GM21576 (cell line): Measurements from ENCODE around the gene STOML2.
"Not testable (repeated sequence)": the region's sequence is repeated elsewhere in the genome, so short reads cannot be mapped to it uniquely, and the experiment has no call there.

ENCODE experiments used
- ATAC-seq: cut with Tn5 transposase; IDR thresholded peaks from one replicate; pipeline ENCODE4 v1.9.1; 2021; ENCODE audit warnings: mild to moderate bottlenecking, moderate library complexity; ENCODE audit not compliant: unreplicated experiment

STOML2 gene

DNA sequence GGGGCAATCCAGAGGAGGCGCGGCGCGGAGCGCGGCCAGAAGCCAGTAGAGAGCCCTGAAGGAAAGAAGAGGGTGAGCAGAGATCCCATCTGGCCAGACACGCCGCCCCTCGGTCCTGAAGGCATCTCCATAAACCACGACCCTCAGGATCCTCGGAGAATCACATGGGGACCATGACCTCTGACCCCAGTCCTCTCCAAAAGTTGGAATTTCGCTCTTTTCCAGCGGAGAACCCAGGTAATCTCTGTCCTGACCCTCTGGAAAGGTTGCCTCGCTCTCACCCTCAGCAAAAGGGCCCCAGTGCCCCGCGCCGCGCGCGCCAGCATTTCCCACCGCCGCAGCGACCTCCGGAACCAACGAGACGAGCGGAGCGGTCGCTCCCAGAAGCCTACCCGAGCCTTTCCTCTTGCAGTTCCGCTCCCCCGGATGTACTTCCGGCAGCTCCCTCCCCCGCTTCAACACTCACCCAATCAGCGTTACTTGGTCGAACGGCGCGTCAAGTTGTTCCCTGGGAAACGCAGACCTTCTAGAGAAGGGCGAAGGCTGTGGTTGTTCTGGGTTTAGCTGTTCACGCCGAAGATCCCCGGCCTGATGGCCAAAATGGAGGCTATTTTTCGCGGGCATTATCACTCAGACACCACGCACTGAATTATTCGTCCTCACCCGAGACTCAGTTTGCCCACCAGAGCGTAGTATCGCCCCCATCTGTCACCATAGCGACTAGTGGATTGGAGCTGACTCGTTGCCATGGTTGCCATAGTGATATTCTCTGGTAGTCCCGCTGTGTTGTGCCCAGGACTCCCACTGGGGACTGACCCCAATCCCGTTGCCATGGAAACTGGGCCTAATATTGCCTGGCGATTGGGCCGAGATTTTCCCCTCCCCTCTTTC, at the start of gene STOML2:
Gene STOML2, minus strand, starts transcription at position 363 of the 891 bp plus-strand sequence. Its CDS starts 37 bp downstream, at position 326.
- ATAC-seq, result peak; percentile 92

DNA sequence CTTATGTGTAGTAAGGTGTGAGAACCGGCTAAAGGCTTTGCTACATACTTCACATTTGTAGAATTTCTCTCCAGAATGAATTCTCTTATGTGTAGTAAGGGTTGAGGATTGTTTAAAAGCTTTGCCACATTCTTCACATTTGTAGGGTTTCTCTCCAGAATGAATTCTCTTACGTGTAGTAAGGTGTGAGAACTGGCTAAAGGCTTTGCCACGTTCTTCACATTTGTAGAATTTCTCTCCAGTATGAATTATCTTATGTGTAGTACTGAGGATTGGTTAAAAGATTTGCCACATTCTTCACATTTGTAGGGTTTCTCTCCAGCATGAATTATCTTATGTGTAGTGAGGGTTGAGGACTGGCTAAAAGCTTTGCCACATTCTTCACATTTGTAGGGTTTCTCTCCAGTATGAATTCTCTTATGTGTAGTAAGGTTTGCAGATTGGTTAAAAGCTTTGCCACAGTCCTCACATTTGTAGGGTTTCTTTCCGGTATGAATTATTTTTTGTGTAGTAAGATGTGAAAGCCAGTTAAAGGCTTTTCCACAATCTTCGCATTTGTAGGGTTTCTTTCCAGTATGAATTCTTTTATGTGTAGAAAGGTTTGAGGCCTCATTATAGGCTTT, 45.1 kb upstream of the STOML2 start:
- not testable (repeated sequence) for ATAC-seq

DNA sequence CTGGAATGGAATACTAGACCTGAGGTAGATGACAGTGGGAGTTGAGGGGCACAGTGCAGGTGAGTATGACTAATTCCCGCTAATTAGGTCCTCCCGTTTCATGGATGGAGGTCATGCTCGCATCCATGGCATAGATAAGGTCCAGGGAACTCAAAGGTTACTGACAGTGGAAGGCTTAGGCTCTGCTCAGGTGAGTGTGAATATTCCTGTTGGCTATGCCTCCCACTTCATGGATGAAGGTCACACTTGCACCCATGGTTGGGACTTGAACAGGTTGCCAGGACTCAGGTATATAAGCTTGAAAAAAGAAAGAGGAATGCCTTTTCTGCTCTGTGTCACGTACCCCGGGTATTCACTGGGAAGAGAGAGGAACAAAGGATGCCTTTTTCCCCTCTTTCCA, 39.1 kb upstream of the STOML2 start:
- ATAC-seq, result no peak

GRCh38 chr9:35140093-35140492, 37.2 kb upstream of the STOML2 start:
- ATAC-seq, result no peak

DNA sequence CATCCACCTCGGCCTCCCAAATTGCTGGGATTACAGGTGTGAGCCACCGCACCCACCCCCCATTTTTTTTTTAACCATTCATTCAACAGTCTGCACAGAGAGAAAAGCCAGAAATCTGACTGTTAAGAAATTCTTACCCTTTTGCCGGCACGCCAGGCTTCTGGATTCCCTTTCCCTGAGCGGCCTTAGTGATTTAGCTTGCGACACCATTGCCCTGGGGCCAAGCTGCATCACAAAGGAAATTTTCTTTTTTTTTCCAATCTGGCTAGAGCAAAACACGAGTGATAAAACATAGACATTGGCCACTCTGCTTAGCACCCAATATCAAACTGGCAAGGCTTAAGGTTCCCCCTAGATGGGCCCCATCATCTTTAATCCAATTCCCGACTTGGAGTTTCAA, 33.9 kb upstream of the STOML2 start:
- no peak for ATAC-seq

GRCh38 chr9:35135988-35136387, 33.1 kb upstream of the STOML2 start:
- ATAC-seq, result no peak

DNA sequence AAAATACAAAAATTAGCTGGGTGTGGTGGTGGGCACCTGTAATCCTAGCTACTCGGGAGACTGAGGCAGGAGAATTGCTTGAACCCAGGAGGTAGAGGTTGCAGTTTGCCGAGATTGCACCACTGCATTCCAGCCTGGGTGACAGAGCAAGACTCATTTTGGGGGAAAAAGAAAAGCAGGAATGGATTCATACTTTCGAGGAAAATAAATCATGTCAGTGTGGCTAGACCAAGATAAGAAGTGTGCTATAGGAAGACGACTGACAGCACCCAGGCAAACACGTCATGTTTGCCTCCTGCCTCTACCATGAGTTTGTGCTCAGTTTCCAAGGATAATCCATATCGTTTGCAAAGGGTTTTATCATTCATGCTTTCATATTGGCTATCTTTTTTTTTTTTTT, 32.0 kb upstream of the STOML2 start:
- no peak for ATAC-seq

- peak; percentile 44 for ATAC-seq
Observed at GRCh38 chr9:35116898-35117551, 14.1 kb upstream of the STOML2 start.

- peak; percentile 1 for ATAC-seq
Observed at GRCh38 chr9:35116539-35116897, 13.6 kb upstream of the STOML2 start.

- peak; percentile 53 for ATAC-seq
Observed at GRCh38 chr9:35115680-35116538, 13.0 kb upstream of the STOML2 start, which contains the start of gene ATOSB. TSS of gene ATOSB (minus strand) at chr9:35115862. CDS start at chr9:35108274, 7,588 bp downstream.

GRCh38 chr9:35114840-35115628, 12.1 kb upstream of the STOML2 start:
- ATAC-seq, result no peak

GRCh38 chr9:35114113-35114839, 11.3 kb upstream of the STOML2 start:
- ATAC-seq, result no peak

GRCh38 chr9:35112257-35113020, 9.5 kb upstream of the STOML2 start:
- no peak for ATAC-seq

DNA sequence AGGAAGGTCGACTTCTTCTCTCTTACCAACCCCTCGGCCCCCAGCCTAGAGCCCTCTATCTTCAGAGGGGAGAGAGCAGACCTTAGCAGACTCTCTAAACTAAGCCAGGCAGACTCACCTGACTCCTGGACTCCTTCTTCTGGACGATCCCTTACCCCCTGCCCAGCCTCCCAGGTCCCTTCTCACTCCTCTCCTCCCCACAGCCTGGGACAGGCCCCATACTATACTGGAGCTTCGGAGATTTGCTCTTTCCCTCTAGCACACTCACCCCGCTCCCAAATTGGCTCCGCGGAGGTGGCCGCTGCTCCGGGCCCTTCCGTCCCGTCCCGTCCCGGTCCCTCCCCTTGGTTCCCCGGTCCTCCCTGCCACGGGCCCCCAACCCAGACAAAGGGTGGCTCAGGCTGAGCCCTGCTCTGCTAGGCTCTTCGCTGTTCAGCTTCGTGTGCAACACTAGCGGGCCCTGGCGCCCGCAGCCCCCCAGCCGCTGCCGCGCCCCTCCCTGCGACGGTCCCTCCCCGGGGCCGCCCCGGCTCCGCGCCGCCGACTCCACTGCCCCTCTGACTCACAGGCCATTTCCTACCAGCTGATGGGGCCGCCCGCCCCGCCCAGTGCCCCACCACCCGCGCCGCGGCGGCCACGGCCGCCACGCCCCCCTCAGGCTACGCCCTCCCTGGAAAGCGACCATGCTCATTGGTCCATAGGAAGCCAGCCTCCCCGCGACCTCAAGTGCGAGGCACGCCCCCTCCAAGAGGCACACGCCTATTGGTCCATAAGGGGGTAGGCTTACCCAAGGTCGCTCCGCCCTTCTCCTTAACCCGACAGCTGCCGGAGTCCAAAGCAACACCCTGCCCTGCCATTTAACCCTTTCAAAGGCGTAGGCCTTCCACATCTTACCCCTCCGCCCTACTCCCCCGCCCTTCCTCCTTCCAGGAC, 8.3 kb upstream of the STOML2 start:
- ATAC-seq, result peak; percentile 76

DNA sequence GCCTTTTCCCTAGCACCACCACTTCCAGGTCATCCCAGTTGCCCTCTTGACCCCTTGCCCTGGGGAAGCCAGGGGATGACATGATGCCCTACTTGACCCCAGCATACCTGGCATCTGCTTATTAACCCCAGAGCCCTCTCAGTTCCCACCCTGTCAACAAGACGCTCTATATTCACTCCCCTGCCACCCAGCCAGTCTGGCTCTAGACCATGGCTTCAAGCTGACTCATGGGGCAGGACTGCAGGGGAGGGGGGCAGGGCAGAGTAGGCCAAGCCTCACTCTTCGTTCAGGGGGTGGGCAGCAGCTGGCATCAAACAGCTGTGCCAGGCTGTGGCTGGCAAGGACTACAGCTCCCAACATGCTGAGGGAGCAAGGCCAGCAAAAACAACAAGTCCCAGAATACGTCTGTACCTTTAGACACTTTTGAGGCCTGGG, 7.4 kb upstream of the STOML2 start:
- ATAC-seq, result no peak

- ATAC-seq, result no peak
Observed at GRCh38 chr9:35108946-35109575, 6.1 kb upstream of the STOML2 start.

- no peak for ATAC-seq
Observed at GRCh38 chr9:35108461-35108860, 5.5 kb upstream of the STOML2 start.
